Endometrium (tissue), 2 donors: ENCODE data around the gene MCOLN1.

Source experiments
- FAIRE-seq: peaks from 2 replicates; lab custom pipeline; 2012; peaks lifted over from hg19 to GRCh38; lab: Jason Lieb, UNC
- donor health status: control.
- donor health status: control.

MCOLN1 gene

GRCh38 chr19:7578127-7578526 is 55.7 kb downstream of the MCOLN1 start:
- no peak for FAIRE-seq

GRCh38 chr19:7579182-7579581 is 56.8 kb downstream of the MCOLN1 start:
- no peak for FAIRE-seq

- FAIRE-seq: no peak
These were observed 60.0 kb downstream of the MCOLN1 start for GRCh38 chr19:7582446-7582845.
